Vagina (tissue), 2 donors: ENCODE data around the gene ME2. TPM values are rescaled to one million over a fixed set of nuclear protein-coding genes. Genes with fewer than 3 reads are reported as not detected.
"Not testable (repeated sequence)": the region's sequence is repeated elsewhere in the genome, so short reads cannot be mapped to it uniquely, and the experiment has no call there.

Source experiments
- DNase-seq, 2 donors: peaks; one replicate each; pipeline ENCODE4 v3.0.0-alpha.2; 2017; ENCODE audit errors: extremely low spot score in 2 of 2
- H3K27ac ChIP-seq: fragments of 200-600 bp; sonication (generic); one replicate; pipeline ENCODE4 v1.5.1; 2019
- H3K27me3 ChIP-seq: fragments of 200-600 bp; sonication (generic); one replicate; pipeline ENCODE4 v1.5.1; 2019
- H3K36me3 ChIP-seq, 2 donors: fragments of 200-600 bp; sonication (generic); one replicate each; pipeline ENCODE4 v1.5.1; 2017 to 2019
- H3K4me1 ChIP-seq: fragments of 200-600 bp; sonication (generic); one replicate; pipeline ENCODE4 v1.5.1; 2019
- H3K4me3 ChIP-seq, 2 donors: fragments of 200-600 bp; sonication (generic); 1 replicate in 1 of 2; 2 replicates in 1 of 2; pipeline ENCODE4 v1.5.1; 2016 to 2019
- H3K9me3 ChIP-seq: fragments of 200-600 bp; sonication (generic); one replicate; pipeline ENCODE4 v1.5.1; 2019
- POLR2A ChIP-seq, 2 donors: fragments of 450-650 bp; IDR thresholded peaks; one replicate each; pipeline ENCODE4 v1.6.1; 2017; ENCODE audit warnings: antibody characterized with exemption in 2 of 2, mild to moderate bottlenecking in 2 of 2, moderate library complexity in 2 of 2
- POLR2AphosphoS5 ChIP-seq, 2 donors: sonication (generic); formaldehyde crosslinking; IDR thresholded peaks; one replicate each; pipeline ENCODE4 v1.9.0; 2017; ENCODE audit warnings: antibody characterized with exemption in 2 of 2, mild to moderate bottlenecking in 2 of 2, low read depth in 1 of 2; ENCODE audit not compliant: insufficient read depth in 1 of 2
- intact Hi-C: fragments of 100-400 bp; cut with DNase I; formaldehyde crosslinking; loops from one replicate; pipeline ENCODE4 v1.15.1; 2023
- total RNA-seq: library from RNA; depleted of rRNA; stranded (reverse); fragments of >200 nt; gene quantifications from one replicate; pipeline ENCODE4 v1.2.3, GENCODE V29; 2016
- TF ChIP-seq, protein P1 (sequence below), 3 experiments: fragments of 450-650 bp in 2 of 3; fragments of 200-600 bp in 1 of 3; sonication (generic) in 1 of 3; IDR thresholded peaks; one replicate each; pipeline ENCODE4 v1.5.1; 2017 to 2019; ENCODE audit warnings: antibody characterized with exemption in 3 of 3, mild to moderate bottlenecking in 2 of 3, moderate library complexity in 2 of 3

Gene ME2
- total RNA-seq, 1 donor from 2014 or later: 32.2 TPM

DNA sequence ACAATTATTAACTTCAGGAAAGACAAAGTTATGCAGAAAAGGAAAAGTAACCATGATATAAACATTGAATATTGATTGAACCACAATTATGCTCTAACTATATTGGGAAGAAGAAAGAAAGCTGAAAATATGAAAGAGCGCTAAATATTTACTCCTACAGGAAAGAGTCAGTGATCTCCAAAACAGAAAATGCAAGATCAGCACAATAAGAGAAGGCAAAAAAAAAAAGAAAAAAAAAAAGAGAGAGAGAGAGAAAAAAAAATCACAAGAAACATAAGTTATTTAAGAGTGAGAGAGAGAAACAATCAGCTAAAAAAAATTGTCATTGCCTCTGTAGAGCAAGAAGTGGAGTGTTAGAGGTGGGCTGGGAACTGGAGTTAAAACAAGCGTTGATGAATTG, 60.0 kb downstream of the ME2 start:
- no peak overlapping the region for H3K4me3 ChIP-seq
- H3K9me3 ChIP-seq: no peaks in the 10 kb centered on the region
- H3K27me3 ChIP-seq: no peaks in the 10 kb centered on the region
- H3K36me3 ChIP-seq: peaks cover 0 to 4% of the 10 kb centered on the region in 2 donors
- TF ChIP-seq POLR2A (IDR thresholded peaks at IDR 0.05) (no peak), POLR2AphosphoS5 (IDR thresholded peaks at IDR 0.05; ENCODE audit: insufficient read depth in 1 of 2, low read depth in 1 of 2) (no peak)
- TF ChIP-seq, protein P1, sequence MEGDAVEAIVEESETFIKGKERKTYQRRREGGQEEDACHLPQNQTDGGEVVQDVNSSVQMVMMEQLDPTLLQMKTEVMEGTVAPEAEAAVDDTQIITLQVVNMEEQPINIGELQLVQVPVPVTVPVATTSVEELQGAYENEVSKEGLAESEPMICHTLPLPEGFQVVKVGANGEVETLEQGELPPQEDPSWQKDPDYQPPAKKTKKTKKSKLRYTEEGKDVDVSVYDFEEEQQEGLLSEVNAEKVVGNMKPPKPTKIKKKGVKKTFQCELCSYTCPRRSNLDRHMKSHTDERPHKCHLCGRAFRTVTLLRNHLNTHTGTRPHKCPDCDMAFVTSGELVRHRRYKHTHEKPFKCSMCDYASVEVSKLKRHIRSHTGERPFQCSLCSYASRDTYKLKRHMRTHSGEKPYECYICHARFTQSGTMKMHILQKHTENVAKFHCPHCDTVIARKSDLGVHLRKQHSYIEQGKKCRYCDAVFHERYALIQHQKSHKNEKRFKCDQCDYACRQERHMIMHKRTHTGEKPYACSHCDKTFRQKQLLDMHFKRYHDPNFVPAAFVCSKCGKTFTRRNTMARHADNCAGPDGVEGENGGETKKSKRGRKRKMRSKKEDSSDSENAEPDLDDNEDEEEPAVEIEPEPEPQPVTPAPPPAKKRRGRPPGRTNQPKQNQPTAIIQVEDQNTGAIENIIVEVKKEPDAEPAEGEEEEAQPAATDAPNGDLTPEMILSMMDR (IDR thresholded peaks at IDR 0.05): no peak
- DNase-seq: no peak
- H3K27ac ChIP-seq: no peak overlapping the region
- intact Hi-C loops: no loop called here
- no peaks in the 10 kb centered on the region for H3K4me1 ChIP-seq

DNA sequence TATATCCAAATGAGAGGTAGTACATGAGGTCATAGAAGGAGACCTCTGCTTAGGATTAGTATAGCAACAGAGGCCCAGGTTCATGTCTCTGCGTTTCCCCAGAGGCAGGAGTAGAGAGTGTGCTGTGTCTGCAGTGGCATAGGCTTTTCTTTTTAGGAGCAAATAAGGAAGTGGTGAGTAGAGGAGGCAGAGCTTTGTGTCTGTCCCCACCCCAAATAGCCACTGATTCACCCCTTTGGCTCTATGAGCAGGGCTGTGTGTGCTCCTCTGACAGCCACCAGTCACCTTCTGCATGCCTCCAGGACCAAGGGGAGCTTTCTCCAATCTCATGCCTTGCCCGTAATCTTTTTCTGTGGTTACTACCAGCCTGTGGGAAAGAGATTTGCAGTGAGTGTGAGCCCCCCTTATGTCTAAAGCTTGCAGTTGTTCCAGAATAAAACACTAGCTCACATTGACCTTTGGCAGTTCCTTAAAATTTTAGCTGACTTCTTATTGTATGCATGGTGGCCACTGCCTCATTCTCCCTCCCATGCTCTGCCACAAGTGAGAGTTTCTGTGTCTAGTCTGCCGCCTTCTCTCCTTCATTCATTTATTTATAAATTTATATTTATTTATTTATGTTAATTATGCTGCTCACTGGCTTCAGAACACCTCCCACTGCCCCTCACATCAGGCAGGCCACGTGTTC, 65.5 kb downstream of the ME2 start:
- Histone ChIP-seq H3K4me1 (no peaks in the 10 kb centered on the region), H3K9me3 (no peaks in the 10 kb centered on the region), H3K36me3 (peaks cover 0 to 4% of the 10 kb centered on the region in 2 donors), H3K27me3 (no peaks in the 10 kb centered on the region), H3K4me3 (no peak overlapping the region), H3K27ac (no peak overlapping the region)
- no peak for DNase-seq
- intact Hi-C loops: no loop called here
- TF ChIP-seq, protein P1 (IDR thresholded peaks at IDR 0.05): no peak
- TF ChIP-seq POLR2AphosphoS5 (IDR thresholded peaks at IDR 0.05; ENCODE audit: insufficient read depth in 1 of 2, low read depth in 1 of 2) (no peak), POLR2A (IDR thresholded peaks at IDR 0.05) (no peak)

DNA sequence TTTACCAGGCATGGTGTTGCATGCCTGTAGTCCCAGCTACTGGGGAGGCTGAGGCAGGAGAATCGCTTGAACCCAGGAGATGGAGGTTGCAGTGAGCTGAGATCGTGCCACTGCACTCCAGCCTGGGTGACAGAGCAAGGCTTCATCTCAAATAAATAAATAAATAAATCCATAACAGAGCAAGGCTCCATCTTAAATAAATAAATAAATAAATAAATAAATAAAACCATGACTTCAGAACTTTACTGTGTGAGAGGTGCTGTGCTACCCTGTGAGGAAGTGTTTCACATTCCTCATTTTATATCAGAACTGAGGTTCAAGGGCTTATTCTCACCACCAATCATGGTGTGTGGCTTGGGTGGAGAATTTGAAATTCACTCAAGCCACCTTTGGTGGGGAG, 67.0 kb downstream of the ME2 start:
- H3K36me3 ChIP-seq, intact Hi-C loops, H3K9me3 ChIP-seq: not testable (repeated sequence)

DNA sequence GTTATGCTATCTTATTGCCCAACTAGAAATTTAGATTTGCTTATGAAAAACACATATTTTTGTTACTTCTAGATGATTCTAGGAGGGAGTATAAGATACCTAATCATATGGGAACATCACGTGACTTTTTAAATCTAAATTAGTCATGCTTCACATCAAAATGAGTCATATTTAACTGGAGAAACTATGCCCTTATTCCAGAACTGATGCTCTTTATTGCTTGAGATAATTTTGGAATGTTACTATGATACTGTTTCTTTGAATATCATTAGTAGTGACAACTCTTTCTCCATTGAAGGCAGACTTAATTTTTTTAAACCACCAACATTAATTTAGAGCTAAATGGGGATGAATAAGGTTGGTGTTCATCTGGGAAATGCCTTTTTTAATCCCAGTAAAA, 69.0 kb downstream of the ME2 start:
- H3K4me3 ChIP-seq: no peak overlapping the region
- H3K27ac ChIP-seq: no peak overlapping the region
- H3K4me1 ChIP-seq: no peaks in the 10 kb centered on the region
- no peak for DNase-seq
- TF ChIP-seq POLR2AphosphoS5 (IDR thresholded peaks at IDR 0.05; ENCODE audit: insufficient read depth in 1 of 2, low read depth in 1 of 2): no peak
- TF ChIP-seq POLR2A (IDR thresholded peaks at IDR 0.05): no peak
- TF ChIP-seq, protein P1 (IDR thresholded peaks at IDR 0.05): no peak
- no peaks in the 10 kb centered on the region for H3K36me3 ChIP-seq
- no peaks in the 10 kb centered on the region for H3K27me3 ChIP-seq
- intact Hi-C loops: no loop called here
- H3K9me3 ChIP-seq: no peaks in the 10 kb centered on the region

More for the DNA sequence above, 67.0 kb downstream of the ME2 start:
- not testable (repeated sequence) for H3K27me3 ChIP-seq, H3K4me1 ChIP-seq, DNase-seq, H3K27ac ChIP-seq, H3K4me3 ChIP-seq

DNA sequence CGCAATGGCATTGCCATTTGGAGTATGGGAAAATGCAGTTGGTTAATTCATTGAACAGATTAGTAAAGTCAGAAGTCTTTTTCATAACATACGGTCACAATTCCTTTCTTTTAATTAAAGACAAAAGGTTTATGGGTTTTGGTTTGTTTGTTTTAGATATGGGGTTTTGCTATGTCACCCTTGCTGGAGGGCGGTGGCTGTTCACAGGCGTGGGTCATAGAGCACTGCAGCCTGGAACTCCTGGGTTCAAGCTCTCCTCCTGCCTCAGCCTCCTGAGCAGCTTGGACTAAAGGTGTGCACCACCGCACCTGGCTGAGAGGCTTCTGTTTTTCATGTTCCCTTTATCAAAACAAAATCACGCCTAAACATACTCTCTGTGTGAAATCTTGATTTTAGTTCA, 70.3 kb downstream of the ME2 start:
- TF ChIP-seq, protein P1 (IDR thresholded peaks at IDR 0.05): no peak
- no peaks in the 10 kb centered on the region for H3K27me3 ChIP-seq
- no peak overlapping the region for H3K4me3 ChIP-seq
- no peaks in the 10 kb centered on the region for H3K4me1 ChIP-seq
- no peak for DNase-seq
- no peaks in the 10 kb centered on the region for H3K9me3 ChIP-seq
- no peak overlapping the region for H3K27ac ChIP-seq
- intact Hi-C loops: no loop called here
- H3K36me3 ChIP-seq: no peaks in the 10 kb centered on the region
